NCI-H345 treated with DMSO at 0.1 percent for 48 hours (cell line): Measurements from ENCODE around the gene CSK.
A peak's percentile ranks its signal among the peaks of the same experiment; 100 is the strongest.

ENCODE experiments used
- DNase-seq: peaks from one replicate; lab custom pipeline; 2025; ENCODE audit not compliant: unreplicated experiment; lab: John Stamatoyannopoulos, UW

Gene CSK

DNA sequence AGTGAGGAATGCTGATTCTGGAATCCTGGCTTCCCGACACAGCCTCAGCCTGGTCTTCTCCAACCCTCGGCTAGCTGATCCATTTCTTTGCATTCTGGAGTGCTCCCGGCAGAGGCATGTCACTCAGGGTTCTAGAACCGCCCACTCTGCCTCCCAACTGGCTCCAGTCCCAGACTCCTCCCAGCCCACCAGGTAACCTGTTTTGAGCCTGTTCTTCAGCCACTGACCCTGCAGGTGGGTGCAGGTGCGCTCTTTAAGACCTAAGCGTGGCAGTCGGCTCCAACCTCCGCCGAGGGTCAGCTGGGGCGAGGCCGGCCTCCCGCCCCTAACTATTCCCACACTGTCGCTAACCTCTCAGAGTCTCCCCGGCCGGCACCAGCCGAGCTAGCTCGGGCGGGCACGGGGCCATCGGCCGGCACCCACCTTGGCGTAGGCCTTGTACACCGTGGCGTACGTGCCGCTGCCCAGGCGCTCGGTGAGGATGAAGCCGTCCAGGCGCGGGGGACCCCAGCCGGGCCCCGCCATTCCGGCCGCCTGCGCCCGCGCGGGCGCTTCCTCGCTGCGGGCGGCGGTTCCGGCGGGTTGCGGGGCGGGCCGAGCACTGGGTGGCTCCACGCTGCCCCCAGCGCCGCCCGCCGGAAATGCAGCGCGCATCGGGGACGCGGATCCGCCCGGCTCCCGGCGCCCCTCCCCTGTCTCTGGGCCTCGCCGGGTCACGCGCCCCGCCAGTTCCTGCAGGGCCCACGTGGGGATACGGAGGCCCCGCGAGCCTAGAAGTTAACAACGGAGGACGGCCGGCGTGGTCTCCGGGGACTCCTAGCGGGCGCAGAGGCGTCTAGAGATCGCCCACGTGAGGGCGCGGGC is 60.9 kb downstream of the CSK start, which contains the start of gene ULK3:
ULK3 (minus strand) TSS at position 576 of the 864 bp plus-strand sequence; CDS start at position 525, 51 bp downstream.
- peak; percentile 70 for DNase-seq

DNA sequence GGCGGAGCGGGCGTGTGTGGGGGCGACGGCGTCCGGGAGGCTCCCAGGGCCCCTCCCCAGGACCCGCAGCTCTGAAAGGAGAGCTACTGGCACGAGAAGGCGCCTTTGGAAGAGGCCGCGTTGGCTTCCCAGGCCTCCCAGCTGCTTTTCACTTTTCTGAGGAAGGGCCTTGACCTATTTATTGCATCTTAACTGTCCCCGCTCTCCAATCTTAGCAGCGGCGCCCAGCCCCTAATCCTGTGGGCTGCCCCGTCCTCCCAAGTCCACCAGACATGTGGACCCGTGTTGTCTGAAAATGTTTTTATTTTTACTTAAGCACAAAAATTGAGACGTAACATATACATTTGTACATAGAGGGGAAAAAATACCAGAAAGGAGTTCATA is 61.6 kb downstream of the CSK start:
- no peak for DNase-seq

DNA sequence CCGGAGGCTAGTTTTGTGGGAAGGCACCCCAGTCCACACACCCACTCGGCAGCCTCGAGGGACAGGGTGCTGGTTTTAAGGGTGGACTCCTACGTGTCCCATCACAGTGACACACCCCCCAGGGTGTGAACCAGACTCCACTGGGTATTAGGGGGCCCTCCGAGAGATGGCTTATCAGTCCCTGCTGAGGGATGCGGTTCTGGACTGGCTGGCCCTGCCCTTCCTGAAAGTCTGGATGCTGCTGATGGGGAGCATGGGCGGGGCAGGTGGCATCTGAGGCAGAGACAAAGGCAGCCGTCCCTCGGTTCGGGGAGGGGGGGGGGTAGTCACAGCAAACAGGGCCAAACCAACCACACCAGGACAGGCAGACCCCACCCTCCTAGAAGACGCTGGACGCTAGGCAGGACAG is 62.0 kb downstream of the CSK start:
- DNase-seq = no peak

DNA sequence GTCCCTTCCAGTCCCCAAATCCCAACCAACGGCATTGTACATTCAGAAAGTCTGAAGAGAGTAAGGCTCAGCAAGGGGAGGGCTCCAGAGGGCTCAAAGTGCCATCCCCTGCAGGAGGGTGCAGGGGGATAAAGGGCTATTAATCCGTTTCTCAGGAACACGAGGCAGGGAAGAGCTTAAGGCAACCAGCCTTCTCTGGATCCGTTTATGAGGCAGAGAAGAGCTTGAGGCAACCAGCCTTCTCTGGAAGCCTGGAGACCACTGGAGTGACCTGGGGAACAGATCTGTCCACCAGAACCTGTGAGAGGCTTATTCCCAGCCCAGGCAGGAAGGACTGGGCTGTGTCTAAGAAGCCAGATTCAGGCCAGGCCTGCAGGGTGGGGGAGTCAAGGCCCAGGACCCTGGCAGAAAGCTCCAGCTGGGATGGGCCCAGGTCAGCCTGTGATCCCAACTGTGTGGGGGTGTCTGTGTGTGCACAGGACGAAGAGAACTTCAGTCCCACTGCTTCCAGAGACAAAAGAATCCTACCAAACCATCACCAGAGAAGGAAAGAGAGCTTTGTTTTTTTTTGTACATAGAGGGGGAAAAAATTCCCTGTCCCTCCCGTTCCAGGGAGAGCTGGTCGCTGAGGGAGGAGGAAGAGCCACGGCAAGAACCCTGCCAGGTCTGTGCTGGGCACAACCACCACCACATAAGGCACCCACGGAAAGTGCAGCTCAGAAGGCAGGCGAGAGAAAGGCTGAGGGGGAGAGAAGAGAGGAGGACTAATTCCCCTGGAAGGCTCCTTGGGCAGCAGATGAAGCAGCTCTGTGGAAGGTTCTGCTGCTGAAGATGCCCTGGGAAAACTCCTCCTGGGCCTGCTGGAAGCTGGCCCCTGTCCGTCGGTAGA is 62.7 kb downstream of the CSK start:
- DNase-seq = no peak

DNA sequence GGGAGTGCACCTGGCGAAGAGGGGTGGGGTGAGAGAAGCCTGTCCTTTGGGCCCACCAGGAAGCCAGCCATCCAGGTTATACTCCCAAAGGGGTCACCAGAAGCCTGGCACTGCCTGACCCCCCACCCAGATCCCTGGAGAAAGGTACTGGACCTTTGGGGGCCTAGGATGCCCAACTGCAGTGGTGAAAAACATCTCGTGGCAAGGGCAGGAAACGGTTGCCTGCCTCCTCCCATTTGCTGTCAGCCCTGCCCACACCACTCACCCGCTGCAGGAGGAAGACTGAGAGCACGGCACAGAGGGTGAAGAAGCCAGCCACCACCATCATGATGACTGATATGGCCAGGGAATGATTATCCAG is 63.3 kb downstream of the CSK start:
- no peak for DNase-seq

DNA sequence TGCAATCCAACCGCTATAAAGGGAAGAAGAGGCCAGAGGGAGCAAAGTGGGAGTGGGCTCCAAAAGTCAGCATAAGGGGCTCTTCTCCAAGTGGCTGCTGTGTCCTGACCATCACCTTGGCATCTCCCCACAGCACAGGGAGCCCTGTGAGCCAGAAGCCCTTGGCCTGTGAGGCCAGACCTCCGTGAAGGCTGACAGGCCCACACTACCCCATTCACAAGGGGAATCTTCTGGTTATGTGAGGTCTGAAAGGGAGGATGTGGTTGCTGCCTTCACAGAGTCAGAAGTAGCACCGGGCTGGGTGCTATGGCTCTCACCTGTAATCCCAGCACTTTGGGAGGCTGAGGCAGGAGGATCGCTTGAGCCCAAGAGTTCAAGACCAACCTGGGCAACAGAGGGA is 63.7 kb downstream of the CSK start:
- DNase-seq = no peak

DNA sequence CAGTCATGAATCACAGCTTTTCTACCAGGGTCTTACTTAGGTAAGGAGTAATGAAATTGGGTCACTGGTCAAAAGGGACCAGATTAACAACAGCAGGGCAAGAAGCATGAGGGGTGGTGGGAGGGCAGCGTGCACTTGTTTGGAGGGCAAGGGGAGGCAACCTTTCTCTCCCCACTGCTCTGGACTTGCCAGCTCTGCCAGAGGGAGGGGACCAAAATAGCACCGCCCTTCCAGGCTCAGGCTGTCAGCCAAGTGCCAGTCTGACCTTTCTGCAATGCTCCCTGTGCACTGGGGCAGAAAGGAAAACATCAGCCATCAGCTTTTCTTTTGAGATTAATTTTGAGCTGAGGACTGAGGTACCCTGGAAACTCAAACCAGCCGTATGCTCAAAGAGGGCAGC is 65.6 kb downstream of the CSK start:
- DNase-seq = no peak

DNA sequence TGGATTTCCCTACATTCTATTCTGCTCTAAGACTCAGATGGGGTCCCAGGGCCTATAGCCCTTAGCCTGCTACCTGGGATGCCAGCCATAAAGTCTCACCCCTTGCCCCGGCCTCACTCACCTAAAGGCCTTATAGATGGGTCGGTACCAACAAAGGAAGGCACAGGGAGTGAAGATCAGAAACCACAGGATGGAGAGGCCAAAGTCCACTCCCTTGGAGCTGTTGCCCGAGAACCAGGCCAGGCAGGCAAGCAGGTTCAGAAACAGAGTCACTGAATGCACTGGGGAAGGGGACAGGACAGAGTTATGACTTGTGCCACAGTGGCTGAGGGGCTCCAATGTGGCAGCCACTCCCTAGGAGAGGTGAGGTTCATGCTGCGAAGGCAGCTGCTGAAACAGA is 68.5 kb downstream of the CSK start:
- DNase-seq = no peak

DNA sequence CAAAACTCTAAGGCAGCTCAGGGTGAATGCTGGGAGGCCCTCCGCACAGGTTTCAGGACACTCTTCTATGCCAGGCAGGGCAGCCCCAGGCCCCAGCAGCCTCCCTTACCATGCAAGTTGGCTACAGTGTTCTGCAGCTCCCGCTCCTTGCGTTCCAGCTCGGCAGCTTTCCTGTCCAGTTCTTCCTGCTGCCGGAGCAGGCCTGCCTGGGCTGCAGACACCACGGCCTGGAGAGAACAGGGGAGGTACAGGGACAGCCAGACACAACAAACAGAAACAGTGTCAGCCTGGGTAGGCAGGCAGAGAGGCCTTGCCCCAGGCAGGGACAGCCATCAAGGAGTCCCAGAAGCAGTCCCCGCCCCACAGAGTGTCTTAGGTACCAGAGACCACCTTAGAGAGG is 70.1 kb downstream of the CSK start:
- no peak for DNase-seq
